ENCODE data around the gene FERMT2. TPM values are rescaled to one million over a fixed set of nuclear protein-coding genes. Genes with fewer than 3 reads are reported as not detected.

FERMT2 gene
- total and polyA plus RNA-seq, 9 of the 15 experiments (the other 6 are each of a cell fraction or from before 2014, with no cell fraction given) = 0.10 to 1.3 (median 0.40) TPM

GRCh38 chr14:52861403-52861802 lies 89.4 kb downstream of the FERMT2 start (continued):
- no peak for TF ChIP-seq UBTF (IDR thresholded peaks at IDR 0.05; ENCODE audit: borderline replicate concordance in 1 of 2, low read depth in 2 of 2, low read length in 2 of 2)
- no peak for TF ChIP-seq ELF2 (CRISPR knock-in tag; IDR thresholded peaks at IDR 0.05)
- no peak for TF ChIP-seq CHAMP1 (IDR thresholded peaks at IDR 0.05)
- no peak for TF ChIP-seq TSC22D4 (tag; IDR thresholded peaks at IDR 0.05)
- TF ChIP-seq TCF3 (CRISPR knock-in tag; IDR thresholded peaks at IDR 0.05) = no peak

- no peaks in the 10 kb centered on the region for H4K20me1 ChIP-seq (replicated peaks; ENCODE audit: control insufficient read depth, insufficient read depth, low read length)
- H3K79me2 ChIP-seq (ENCODE audit: control insufficient read depth, insufficient read depth, low read length) = no peaks in the 10 kb centered on the region
- H2AFZ ChIP-seq (ENCODE audit: low read depth, low read length) = no peak overlapping the region
- WGBS (ENCODE audit: insufficient coverage, low coverage, missing lambda C conversion rate) = 36% methylated on average over 3 of the region's 3 CpGs
- no peak for ATAC-seq
- no peaks in the 10 kb centered on the region for H3K9me1 ChIP-seq (ENCODE audit: control insufficient read depth, insufficient read depth, low read length)
- BruUV-seq (replicated peaks) = no TSS peak
- H3K9me3 ChIP-seq (replicated peaks; ENCODE audit: control insufficient read depth, insufficient read depth, low read depth, low read length) = no peaks in the 10 kb centered on the region
- POLR2A ChIA-PET = no interaction called here
- H3K4me1 ChIP-seq (replicated peaks in 1 of 2; ENCODE audit: control insufficient read depth in 2 of 2, insufficient read depth in 2 of 2, low read length in 2 of 2) = no peaks in the 10 kb centered on the region
- no peak overlapping the region for H3K27ac ChIP-seq (ENCODE audit: extremely low read depth, low read depth, low read length)
- H3K4me2 ChIP-seq (ENCODE audit: insufficient read depth, low read length) = no peak overlapping the region
- FAIRE-seq = no peak
- no peak overlapping the region for H3K4me3 ChIP-seq
- no peaks in the 10 kb centered on the region for H3K36me3 ChIP-seq (ENCODE audit: control insufficient read depth, insufficient read depth, low read length)
- no peak overlapping the region for H3K9ac ChIP-seq (ENCODE audit: insufficient read depth in 1 of 2, low read depth in 2 of 2, low read length in 2 of 2)
- CTCF ChIA-PET (ENCODE audit: low intra/inter-chr PET ratio) = no interaction called here
- H3K27me3 ChIP-seq (ENCODE audit: control insufficient read depth in 2 of 2, insufficient read depth in 2 of 2, low read length in 2 of 2) = no peaks in the 10 kb centered on the region
- no peak for DNase-seq (ENCODE audit: extremely low read depth in 1 of 4, low spot score in 3 of 4)
- in situ Hi-C loops (cut with MboI) = no loop called here
- intact Hi-C loops (cut with micrococcal nuclease) = no loop called here
- TF ChIP-seq ZKSCAN1 (IDR thresholded peaks at IDR 0.05; ENCODE audit: low read depth, low read length) (no peak), PBX2 (CRISPR knock-in tag; IDR thresholded peaks at IDR 0.05; ENCODE audit: low read depth) (no peak), PBX2 (tag; conservative IDR thresholded peaks at IDR 0.05; ENCODE audit: low read depth) (no peak), PRMT5 (CRISPR knock-in tag; IDR thresholded peaks at IDR 0.05) (no peak), IFI16 (CRISPR knock-in tag; IDR thresholded peaks at IDR 0.05) (no peak), ZNF695 (CRISPR knock-in tag; IDR thresholded peaks at IDR 0.05) (no peak), HMGN3 (IDR thresholded peaks at IDR 0.05; ENCODE audit: borderline replicate concordance, extremely low read depth, insufficient read length, low read depth, low read length) (no peak), MAX (CRISPR knock-in tag; IDR thresholded peaks at IDR 0.05) (no peak)
These were observed 89.9 kb downstream of the FERMT2 start for GRCh38 chr14:52860910-52861309.

Data from K562 (cell line).